SK-N-SH treated with all-trans-retinoic acid at 6 μM for 48 hours (cell line): ENCODE measurements around the gene IGLL1.

Experiments
- TOX ChIP-seq: fragments of 250-450 bp; sonication (Bioruptor Pico); IDR thresholded peaks from 2 replicates; pipeline ENCODE4 v1.8.0; 2021; ENCODE audit warnings: mild to moderate bottlenecking, moderate library complexity, borderline replicate concordance
- ZC3H10 ChIP-seq: fragments of 250-450 bp; sonication (Bioruptor Pico); IDR thresholded peaks from 2 replicates; pipeline ENCODE4 v1.5.1; 2021; ENCODE audit warnings: mild to moderate bottlenecking, moderate library complexity
- TF ChIP-seq, protein P1 (sequence below): fragments of 250-450 bp; sonication (Bioruptor Pico); IDR thresholded peaks from 2 replicates; pipeline ENCODE4 v1.8.0; 2021; ENCODE audit warnings: low read depth, mild to moderate bottlenecking, moderate library complexity, borderline replicate concordance

IGLL1 gene

GRCh38 chr22:23523713-23524112 is 56.4 kb downstream of the IGLL1 start (continued):
- TF ChIP-seq, protein P1, sequence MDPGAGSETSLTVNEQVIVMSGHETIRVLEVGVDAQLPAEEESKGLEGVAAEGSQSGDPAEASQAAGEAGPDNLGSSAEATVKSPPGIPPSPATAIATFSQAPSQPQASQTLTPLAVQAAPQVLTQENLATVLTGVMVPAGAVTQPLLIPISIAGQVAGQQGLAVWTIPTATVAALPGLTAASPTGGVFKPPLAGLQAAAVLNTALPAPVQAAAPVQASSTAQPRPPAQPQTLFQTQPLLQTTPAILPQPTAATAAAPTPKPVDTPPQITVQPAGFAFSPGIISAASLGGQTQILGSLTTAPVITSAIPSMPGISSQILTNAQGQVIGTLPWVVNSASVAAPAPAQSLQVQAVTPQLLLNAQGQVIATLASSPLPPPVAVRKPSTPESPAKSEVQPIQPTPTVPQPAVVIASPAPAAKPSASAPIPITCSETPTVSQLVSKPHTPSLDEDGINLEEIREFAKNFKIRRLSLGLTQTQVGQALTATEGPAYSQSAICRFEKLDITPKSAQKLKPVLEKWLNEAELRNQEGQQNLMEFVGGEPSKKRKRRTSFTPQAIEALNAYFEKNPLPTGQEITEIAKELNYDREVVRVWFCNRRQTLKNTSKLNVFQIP, result no peak
- TF ChIP-seq ZC3H10 (CRISPR knock-in tag) (no peak), TOX (CRISPR knock-in tag) (no peak)
